ENCODE results near the gene DHX32. TPM values are rescaled to one million over a fixed set of nuclear protein-coding genes. Genes with fewer than 3 reads are reported as not detected.

DHX32 gene
- total and polyA plus RNA-seq, 2 donors (not counting 3 experiments of a cell fraction or from before 2014, with no cell fraction given): 17.1 to 29.6 TPM

DNA sequence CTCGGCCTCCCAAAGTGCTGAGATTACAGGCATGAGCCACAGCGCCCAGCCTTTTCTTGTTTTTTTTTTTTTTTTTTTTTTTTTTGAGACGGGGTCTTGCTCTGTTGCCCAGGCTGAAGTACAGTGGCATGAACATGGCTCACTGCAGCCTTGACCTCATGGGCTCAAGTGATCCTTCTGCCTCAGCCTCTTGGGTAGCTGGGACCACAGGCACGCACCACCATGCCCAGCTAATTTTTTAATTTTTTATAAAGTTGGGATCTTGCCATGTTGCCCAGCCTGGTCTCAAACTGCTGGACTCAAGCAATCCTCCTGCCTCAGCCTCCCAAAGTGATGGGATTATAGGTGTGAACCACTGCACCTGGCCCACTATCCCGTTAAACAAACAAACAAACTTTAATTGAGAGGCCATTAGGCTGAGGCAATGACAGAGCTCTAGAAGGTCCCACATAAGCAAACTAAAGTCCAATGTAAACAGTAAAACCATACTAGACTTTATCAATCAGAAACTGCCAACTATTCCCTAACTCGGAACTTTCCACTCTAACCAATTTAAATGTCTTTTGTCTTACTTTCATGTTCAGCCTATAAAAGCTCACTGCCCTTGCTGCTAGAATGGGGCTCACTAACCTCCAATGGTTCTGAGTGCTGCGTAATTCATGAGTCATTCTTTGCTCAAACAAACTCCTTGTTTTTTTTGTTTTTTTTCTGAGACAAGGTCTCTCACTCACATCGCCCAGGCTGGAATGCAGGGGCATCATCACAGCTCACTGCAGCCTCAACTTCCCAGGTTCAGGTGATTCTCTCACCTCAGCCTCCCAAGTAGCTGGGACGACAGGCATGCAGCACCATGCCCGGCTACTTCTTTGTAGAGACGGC is 1.9 kb downstream of the DHX32 start:
- TF ChIP-seq POLR2A (IDR thresholded peaks at IDR 0.05; ENCODE audit: low read depth, low read length) (no peak), MYC (IDR thresholded peaks at IDR 0.05; ENCODE audit: low read depth, low read length) (no peak), POLR2AphosphoS5 (IDR thresholded peaks at IDR 0.05; ENCODE audit: insufficient read depth, low read depth, low read length) (no peak), FOS (IDR thresholded peaks at IDR 0.05; ENCODE audit: borderline replicate concordance, insufficient read depth, low read length) (peak; percentile 82), GATA2 (IDR thresholded peaks at IDR 0.05; ENCODE audit: insufficient read depth, insufficient read length, low read depth, low read length) (no peak), JUN (IDR thresholded peaks at IDR 0.05; ENCODE audit: borderline replicate concordance, insufficient read depth, insufficient read length, low read depth) (peak; percentile 63)
- TF ChIP-seq, protein P1, sequence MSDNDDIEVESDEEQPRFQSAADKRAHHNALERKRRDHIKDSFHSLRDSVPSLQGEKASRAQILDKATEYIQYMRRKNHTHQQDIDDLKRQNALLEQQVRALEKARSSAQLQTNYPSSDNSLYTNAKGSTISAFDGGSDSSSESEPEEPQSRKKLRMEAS (IDR thresholded peaks at IDR 0.05; ENCODE audit: insufficient read depth, insufficient read length): no peak
- TF ChIP-seq, protein P2, sequence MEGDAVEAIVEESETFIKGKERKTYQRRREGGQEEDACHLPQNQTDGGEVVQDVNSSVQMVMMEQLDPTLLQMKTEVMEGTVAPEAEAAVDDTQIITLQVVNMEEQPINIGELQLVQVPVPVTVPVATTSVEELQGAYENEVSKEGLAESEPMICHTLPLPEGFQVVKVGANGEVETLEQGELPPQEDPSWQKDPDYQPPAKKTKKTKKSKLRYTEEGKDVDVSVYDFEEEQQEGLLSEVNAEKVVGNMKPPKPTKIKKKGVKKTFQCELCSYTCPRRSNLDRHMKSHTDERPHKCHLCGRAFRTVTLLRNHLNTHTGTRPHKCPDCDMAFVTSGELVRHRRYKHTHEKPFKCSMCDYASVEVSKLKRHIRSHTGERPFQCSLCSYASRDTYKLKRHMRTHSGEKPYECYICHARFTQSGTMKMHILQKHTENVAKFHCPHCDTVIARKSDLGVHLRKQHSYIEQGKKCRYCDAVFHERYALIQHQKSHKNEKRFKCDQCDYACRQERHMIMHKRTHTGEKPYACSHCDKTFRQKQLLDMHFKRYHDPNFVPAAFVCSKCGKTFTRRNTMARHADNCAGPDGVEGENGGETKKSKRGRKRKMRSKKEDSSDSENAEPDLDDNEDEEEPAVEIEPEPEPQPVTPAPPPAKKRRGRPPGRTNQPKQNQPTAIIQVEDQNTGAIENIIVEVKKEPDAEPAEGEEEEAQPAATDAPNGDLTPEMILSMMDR (IDR thresholded peaks at IDR 0.05; ENCODE audit: extremely low read depth in 1 of 2, insufficient read depth in 1 of 2, low read depth in 1 of 2, low read length in 2 of 2): no peak
- dilution Hi-C loops (cut with MboI; ENCODE audit: extremely low pct_ligation_motif_present, low sequenced_read_pairs): no loop called here
- peaks cover 4% of the 10 kb centered on the region for H3K4me1 ChIP-seq (ENCODE audit: control insufficient read depth, extremely low read depth, insufficient read depth, low read length)
- ChIA-PET POLR2A (interaction anchor here (0.6 to 0.7 kb wide), 4 partner anchors 29 to 1607 kb away, joined by 3 to 8 read pairs (median 4); partner anchors contain the start of genes BCCIP and UROS), CTCF (interaction anchor here (2.9 kb wide), 1 partner anchor 10 kb away, joined by 20 read pairs; no protein-coding TSS in a partner anchor)
- H3K36me3 ChIP-seq (ENCODE audit: control insufficient read depth in 2 of 2, extremely low read depth in 1 of 2, insufficient read depth in 2 of 2, low read length in 2 of 2): no peaks in the 10 kb centered on the region
- peak; percentile 95 for FAIRE-seq
- no peak overlapping the region for H3K27ac ChIP-seq (ENCODE audit: insufficient read depth, low read depth, low read length)
- peaks cover 3% of the 10 kb centered on the region for H3K79me2 ChIP-seq (ENCODE audit: control insufficient read depth, insufficient read depth, low read length)
- no peak overlapping the region for H3K4me2 ChIP-seq (ENCODE audit: insufficient read depth, low read length)
- H3K27me3 ChIP-seq (ENCODE audit: control insufficient read depth in 2 of 2, insufficient read depth in 2 of 2, low read length in 2 of 2): no peaks in the 10 kb centered on the region
- no peak overlapping the region for H3K9ac ChIP-seq (replicated peaks; ENCODE audit: extremely low read depth, insufficient read depth, low read length)
- intact Hi-C loops (cut with micrococcal nuclease): loop anchor here (1.0 kb wide), 1 partner anchor 16 kb away; no protein-coding TSS in a partner anchor
- H2AFZ ChIP-seq (ENCODE audit: low read depth, low read length): no peak overlapping the region
- DNase-seq (ENCODE audit: low read depth, low spot score): peak; percentile 75
- H3K9me1 ChIP-seq (replicated peaks; ENCODE audit: control insufficient read depth, extremely low read depth, insufficient read depth, low read length): no peaks in the 10 kb centered on the region
- H3K9me3 ChIP-seq (replicated peaks; ENCODE audit: control insufficient read depth, insufficient read depth, low read length): no peaks in the 10 kb centered on the region
- H3K4me3 ChIP-seq (replicated peaks in 1 of 3; ENCODE audit: insufficient read depth in 1 of 3, low read depth in 1 of 3, low read length in 3 of 3): no peak overlapping the region
- no peaks in the 10 kb centered on the region for H4K20me1 ChIP-seq (replicated peaks; ENCODE audit: control insufficient read depth, extremely low read depth, insufficient read depth, low read length)
- BruUV-seq (replicated peaks): no TSS peak
